Fibroblast of lung (primary cell): ENCODE data around the gene FNDC3B. TPM values are rescaled to one million over a fixed set of nuclear protein-coding genes. Genes with fewer than 3 reads are reported as not detected.

ENCODE experiments used
- DNase-seq, 2 donors: peaks; one replicate each; pipeline versions ENCODE4 v3.0.0 to v3.0.0-alpha.2; 2010; ENCODE audit warnings: low read depth in 2 of 2
- H2AFZ ChIP-seq: 2 replicates; pipeline ENCODE4 v1.5.1; 2012; ENCODE audit warnings: low read length, control low read depth, inconsistent platforms
- H3K27ac ChIP-seq: 2 replicates; pipeline ENCODE4 v1.5.1; 2011; ENCODE audit warnings: low read length, control low read depth; ENCODE audit not compliant: insufficient read depth
- H3K27me3 ChIP-seq: 2 replicates; pipeline ENCODE4 v1.5.1; 2011; ENCODE audit warnings: mild to moderate bottlenecking, low read length; ENCODE audit not compliant: control insufficient read depth, insufficient read depth
- H3K36me3 ChIP-seq: 2 replicates; pipeline ENCODE4 v1.5.1; 2011; ENCODE audit warnings: low read length; ENCODE audit not compliant: control insufficient read depth, insufficient read depth
- H3K4me1 ChIP-seq: 2 replicates; pipeline ENCODE4 v1.5.1; 2011; ENCODE audit warnings: low read length; ENCODE audit not compliant: control insufficient read depth, insufficient read depth; ENCODE audit errors: extremely low read depth
- H3K4me2 ChIP-seq: 2 replicates; pipeline ENCODE4 v1.5.1; 2011; ENCODE audit warnings: low read length, control low read depth; ENCODE audit not compliant: insufficient read depth; ENCODE audit errors: extremely low read depth
- H3K4me3 ChIP-seq, 4 experiments: fragments of 200-600 bp in 1 of 4; sonication (generic) in 1 of 4; replicated peaks in 1 of 4; 2 replicates each; pipeline ENCODE4 v1.5.1; 2011 to 2016; ENCODE audit warnings: low read length in 4 of 4, low read depth in 3 of 4, mild to moderate bottlenecking in 3 of 4, control low read depth in 2 of 4, inconsistent platforms in 1 of 4, mixed read lengths in 1 of 4; ENCODE audit not compliant: insufficient read depth in 1 of 4; ENCODE audit errors: control extremely low read depth in 1 of 4
- H3K79me2 ChIP-seq: 2 replicates; pipeline ENCODE4 v1.5.1; 2012; ENCODE audit warnings: mild to moderate bottlenecking, low read length, inconsistent platforms; ENCODE audit not compliant: control insufficient read depth, insufficient read depth
- H3K9ac ChIP-seq: 2 replicates; pipeline ENCODE4 v1.5.1; 2011; ENCODE audit warnings: mild to moderate bottlenecking, low read length, control low read depth; ENCODE audit not compliant: insufficient read depth
- H3K9me3 ChIP-seq: 2 replicates; pipeline ENCODE4 v1.5.1; 2012; ENCODE audit warnings: low read depth, low read length; ENCODE audit not compliant: control insufficient read depth, insufficient read depth
- H4K20me1 ChIP-seq: 2 replicates; pipeline ENCODE4 v1.5.1; 2011; ENCODE audit warnings: low read length; ENCODE audit not compliant: control insufficient read depth, insufficient read depth; ENCODE audit errors: extremely low read depth
- EZH2 ChIP-seq: IDR thresholded peaks from 2 replicates; pipeline ENCODE4 v1.5.1; 2012; ENCODE audit warnings: low read length, control low read depth, mild to moderate bottlenecking; ENCODE audit errors: missing control alignments
- polyA plus RNA-seq, 2 donors: library from polyadenylated mRNA; depleted of rRNA in 1 of 2; stranded (reverse) in 1 of 2; unstranded in 1 of 2; fragments of >200 nt; gene quantifications; 2 replicates each; pipeline ENCODE4 v1.2.1, GENCODE V29; 2011 to 2012; ENCODE audit warnings: missing spikeins in 1 of 2
- total RNA-seq: library from RNA; depleted of rRNA; stranded (reverse); fragments of >200 nt; gene quantifications from 2 replicates; pipeline ENCODE4 v1.2.1, GENCODE V29; 2014
- TF ChIP-seq, protein P1 (sequence below), 2 donors: IDR thresholded peaks in 1 of 2; conservative IDR thresholded peaks in 1 of 2; 1 replicate in 1 of 2; 2 replicates in 1 of 2; pipeline ENCODE4 v1.5.1; 2011 to 2012; ENCODE audit warnings: low read length in 2 of 2, control low read depth in 1 of 2, inconsistent platforms in 1 of 2, low read depth in 1 of 2, mild to moderate bottlenecking in 1 of 2

FNDC3B gene
- total and polyA plus RNA-seq, 2 donors (not counting 1 experiment from before 2014, with no cell fraction given) = 26.1 to 76.8 TPM

DNA sequence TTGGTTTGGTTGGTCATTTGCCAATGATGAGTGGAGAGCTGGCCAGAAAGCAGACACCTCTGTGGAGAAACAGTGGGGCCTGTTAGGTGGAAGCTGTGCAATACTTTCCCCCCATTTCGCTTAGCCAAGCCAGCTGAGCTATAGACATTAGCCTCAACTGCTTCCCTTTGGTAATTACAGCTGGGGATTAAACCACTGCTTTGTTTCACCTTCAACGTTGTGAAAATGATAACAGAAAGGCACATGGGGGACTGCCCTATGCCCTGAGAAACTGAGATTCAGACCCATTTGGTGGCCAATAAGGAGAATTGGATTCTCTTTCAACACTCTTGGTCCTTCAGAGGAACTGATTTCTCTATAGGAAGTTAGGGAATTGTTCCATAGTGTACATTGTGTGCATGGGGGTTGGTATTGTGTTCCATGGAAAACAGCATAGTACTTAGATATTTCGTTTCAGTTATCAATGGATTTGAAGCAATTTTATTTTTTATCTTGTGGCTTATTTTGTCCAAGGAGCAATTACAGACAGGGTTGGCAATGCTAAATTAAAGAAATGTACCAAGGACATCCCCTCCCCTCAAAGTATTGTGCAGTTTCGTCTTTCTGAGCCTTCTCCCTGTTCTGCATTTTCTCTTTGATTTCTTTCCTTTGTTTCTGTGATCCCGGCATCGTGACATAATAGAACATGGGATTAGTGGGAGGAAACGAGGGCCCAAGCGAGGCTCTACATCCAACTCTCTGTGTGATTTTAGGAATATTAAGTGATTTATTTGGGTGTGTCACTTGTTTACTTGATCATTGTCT, 194.3 kb downstream of the FNDC3B start:
- TF ChIP-seq, protein P1, sequence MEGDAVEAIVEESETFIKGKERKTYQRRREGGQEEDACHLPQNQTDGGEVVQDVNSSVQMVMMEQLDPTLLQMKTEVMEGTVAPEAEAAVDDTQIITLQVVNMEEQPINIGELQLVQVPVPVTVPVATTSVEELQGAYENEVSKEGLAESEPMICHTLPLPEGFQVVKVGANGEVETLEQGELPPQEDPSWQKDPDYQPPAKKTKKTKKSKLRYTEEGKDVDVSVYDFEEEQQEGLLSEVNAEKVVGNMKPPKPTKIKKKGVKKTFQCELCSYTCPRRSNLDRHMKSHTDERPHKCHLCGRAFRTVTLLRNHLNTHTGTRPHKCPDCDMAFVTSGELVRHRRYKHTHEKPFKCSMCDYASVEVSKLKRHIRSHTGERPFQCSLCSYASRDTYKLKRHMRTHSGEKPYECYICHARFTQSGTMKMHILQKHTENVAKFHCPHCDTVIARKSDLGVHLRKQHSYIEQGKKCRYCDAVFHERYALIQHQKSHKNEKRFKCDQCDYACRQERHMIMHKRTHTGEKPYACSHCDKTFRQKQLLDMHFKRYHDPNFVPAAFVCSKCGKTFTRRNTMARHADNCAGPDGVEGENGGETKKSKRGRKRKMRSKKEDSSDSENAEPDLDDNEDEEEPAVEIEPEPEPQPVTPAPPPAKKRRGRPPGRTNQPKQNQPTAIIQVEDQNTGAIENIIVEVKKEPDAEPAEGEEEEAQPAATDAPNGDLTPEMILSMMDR (conservative IDR thresholded peaks at IDR 0.05 in 1 of 2, IDR thresholded peaks at IDR 0.05 in 1 of 2; ENCODE audit: low read depth in 1 of 2, low read length in 2 of 2) = no peak
- TF ChIP-seq EZH2 = no peak
- H3K4me2 ChIP-seq = no peak overlapping the region
- no peak for DNase-seq
- no peak overlapping the region for H3K4me3 ChIP-seq
- H3K27ac ChIP-seq = no peak overlapping the region
- peaks cover 17% of the 10 kb centered on the region for H3K79me2 ChIP-seq
- no peaks in the 10 kb centered on the region for H4K20me1 ChIP-seq
- no peak overlapping the region for H2AFZ ChIP-seq
- H3K9me3 ChIP-seq = no peaks in the 10 kb centered on the region
- H3K36me3 ChIP-seq = peaks cover 2% of the 10 kb centered on the region
- H3K27me3 ChIP-seq = no peaks in the 10 kb centered on the region
- no peaks in the 10 kb centered on the region for H3K4me1 ChIP-seq
- H3K9ac ChIP-seq = no peak overlapping the region

DNA sequence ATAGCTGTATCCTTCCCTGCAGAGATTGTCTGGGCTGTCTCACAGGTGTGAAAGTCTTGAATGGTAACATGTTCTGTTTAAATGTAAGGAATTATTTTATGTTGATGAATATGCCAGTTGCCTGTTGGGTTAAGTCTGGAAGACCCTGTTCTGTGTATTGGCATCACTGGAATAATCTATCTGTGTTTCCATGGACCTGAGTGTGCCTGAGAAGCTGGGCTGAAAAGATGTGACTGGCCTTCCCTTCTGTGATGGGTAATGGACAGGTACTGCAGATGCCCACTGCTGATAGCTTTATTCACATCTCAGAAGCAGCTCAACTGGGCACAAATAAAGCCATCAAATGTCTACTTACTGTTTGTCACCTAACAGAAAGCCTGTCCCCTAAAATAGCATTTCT, 196.3 kb downstream of the FNDC3B start:
- Histone ChIP-seq H2AFZ (no peak overlapping the region), H3K27me3 (no peaks in the 10 kb centered on the region), H3K4me1 (no peaks in the 10 kb centered on the region), H4K20me1 (no peaks in the 10 kb centered on the region), H3K9ac (no peak overlapping the region), H3K27ac (no peak overlapping the region), H3K79me2 (peaks cover 18% of the 10 kb centered on the region), H3K4me3 (no peak overlapping the region), H3K36me3 (peaks cover 1% of the 10 kb centered on the region), H3K9me3 (no peaks in the 10 kb centered on the region), H3K4me2 (no peak overlapping the region)
- TF ChIP-seq EZH2 = no peak
- TF ChIP-seq, protein P1 (conservative IDR thresholded peaks at IDR 0.05 in 1 of 2, IDR thresholded peaks at IDR 0.05 in 1 of 2; ENCODE audit: low read depth in 1 of 2, low read length in 2 of 2) = no peak
- no peak for DNase-seq

DNA sequence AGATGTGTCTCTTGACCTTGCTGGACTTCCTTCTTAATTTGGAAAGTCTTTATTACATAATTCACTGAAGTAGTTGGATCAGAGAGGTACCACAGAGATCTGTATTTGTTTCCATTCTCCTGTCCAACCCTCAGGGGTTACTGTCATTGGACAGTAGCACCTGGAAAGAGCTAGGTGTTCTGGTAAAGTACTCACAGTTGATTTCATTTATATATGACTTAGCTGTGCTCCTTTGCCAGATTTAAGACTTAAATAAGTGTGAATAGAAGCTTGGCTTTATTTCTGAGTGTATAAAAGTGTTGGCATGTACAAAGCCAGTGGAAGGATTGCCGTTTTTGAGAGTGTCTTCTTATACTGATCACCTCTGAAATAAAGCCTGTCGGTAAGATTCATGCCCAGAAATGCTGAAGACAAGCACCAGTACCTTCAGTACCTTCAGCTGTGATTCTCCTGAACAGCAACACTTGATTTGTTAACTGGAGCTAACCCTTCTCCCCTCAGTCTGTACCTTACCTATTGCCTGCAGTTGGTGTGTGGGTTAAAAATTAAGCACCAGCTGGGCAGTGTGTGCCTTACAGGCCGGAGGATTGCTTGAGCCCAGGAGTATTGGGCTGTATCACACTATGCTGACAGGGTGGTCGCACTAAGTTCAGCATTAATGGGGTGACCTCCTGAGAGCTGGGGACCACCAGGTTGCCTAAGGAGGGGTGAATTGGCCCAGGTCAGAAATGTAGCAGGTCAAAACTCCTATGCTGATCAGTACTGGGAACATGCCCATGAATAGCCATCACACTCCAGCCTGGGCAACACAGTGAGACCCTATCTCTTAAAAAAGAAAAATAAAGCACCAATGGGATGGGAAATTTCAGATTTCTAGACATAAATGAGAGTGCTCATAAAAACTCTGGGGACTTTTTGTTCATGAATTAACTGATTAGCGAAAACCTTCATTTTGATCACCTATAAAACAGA, 197.7 kb downstream of the FNDC3B start:
- Histone ChIP-seq H4K20me1 (no peaks in the 10 kb centered on the region), H3K9me3 (no peaks in the 10 kb centered on the region), H3K27me3 (no peaks in the 10 kb centered on the region), H3K36me3 (peaks cover under 1% of the 10 kb centered on the region), H3K79me2 (peaks cover 16% of the 10 kb centered on the region), H2AFZ (no peak overlapping the region), H3K4me1 (no peaks in the 10 kb centered on the region), H3K4me2 (no peak overlapping the region), H3K27ac (no peak overlapping the region), H3K4me3 (no peak overlapping the region), H3K9ac (no peak overlapping the region)
- TF ChIP-seq EZH2 = no peak
- TF ChIP-seq, protein P1 (conservative IDR thresholded peaks at IDR 0.05 in 1 of 2, IDR thresholded peaks at IDR 0.05 in 1 of 2; ENCODE audit: low read depth in 1 of 2, low read length in 2 of 2) = no peak
- DNase-seq = no peak
